AML-193 (cell line): ENCODE results near the gene KCNMA1.

Experiments used
- DNase-seq, 2 experiments: peaks; one replicate each; lab custom pipeline; 2025; lab: John Stamatoyannopoulos, UW

The KCNMA1 gene

DNA sequence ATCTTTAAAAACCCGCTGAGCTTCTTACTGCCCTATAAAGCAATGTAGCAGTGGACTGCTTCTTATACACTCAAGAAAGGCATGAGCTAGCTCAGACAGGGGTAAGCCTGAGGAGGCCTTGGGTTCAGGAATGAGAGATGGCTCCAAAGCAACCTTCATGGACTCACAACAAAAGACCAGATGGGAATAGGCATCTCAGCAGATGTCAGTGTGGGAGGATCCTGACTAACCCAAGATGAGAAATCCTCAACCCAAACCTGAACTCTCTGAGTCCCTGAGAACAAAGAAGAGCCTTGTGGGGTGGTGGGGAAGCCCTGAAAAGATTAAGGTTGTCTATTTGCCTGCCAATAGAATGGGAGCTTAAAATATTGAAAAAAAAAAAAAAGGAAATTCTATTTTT is 807.4 kb downstream of the KCNMA1 start:
- no peak for DNase-seq

DNA sequence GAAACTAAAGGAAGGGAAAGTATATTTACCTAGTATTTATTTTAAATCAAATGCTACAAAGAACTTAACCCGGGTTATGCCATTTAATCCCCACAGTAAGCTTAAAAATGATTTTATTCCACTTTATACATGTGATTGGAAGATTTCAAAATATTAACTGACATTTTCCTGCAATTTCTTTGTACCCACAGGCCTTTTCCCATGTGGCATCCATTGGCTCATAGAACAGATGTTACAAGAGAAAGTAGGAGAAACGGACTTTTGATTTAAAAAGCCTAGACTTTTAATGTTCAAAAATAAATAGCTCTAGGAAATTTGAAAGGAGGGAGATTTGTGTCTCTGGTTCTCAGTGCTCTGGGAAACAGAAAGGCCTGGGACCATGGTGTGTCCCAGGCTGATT is 807.9 kb downstream of the KCNMA1 start:
- DNase-seq: no peak
